ENCODE data around the gene GLA. TPM values are rescaled to one million over a fixed set of nuclear protein-coding genes. Genes with fewer than 3 reads are reported as not detected.

Gene GLA
- total and polyA plus RNA-seq, 2 of the 8 experiments (the other 6 are each of a cell fraction or from before 2014, with no cell fraction given): 33.6 to 47.3 TPM

GRCh38 chrX:101407167-101407747, 468 bp downstream of the GLA start (continued):
- no peak for TF ChIP-seq CHD7 (IDR thresholded peaks at IDR 0.05; ENCODE audit: insufficient replicate concordance, low read length)
- no peak; the same call in 1 of the 2 replicates for TF ChIP-seq PHF8 (conservative IDR thresholded peaks at IDR 0.05; ENCODE audit: low read depth, low read length)
